Measurements from ENCODE around the gene FOXI1. TPM values are rescaled to one million over a fixed set of nuclear protein-coding genes. Genes with fewer than 3 reads are reported as not detected.

Gene FOXI1
- polyA plus RNA-seq, 3 donors: not detected

DNA sequence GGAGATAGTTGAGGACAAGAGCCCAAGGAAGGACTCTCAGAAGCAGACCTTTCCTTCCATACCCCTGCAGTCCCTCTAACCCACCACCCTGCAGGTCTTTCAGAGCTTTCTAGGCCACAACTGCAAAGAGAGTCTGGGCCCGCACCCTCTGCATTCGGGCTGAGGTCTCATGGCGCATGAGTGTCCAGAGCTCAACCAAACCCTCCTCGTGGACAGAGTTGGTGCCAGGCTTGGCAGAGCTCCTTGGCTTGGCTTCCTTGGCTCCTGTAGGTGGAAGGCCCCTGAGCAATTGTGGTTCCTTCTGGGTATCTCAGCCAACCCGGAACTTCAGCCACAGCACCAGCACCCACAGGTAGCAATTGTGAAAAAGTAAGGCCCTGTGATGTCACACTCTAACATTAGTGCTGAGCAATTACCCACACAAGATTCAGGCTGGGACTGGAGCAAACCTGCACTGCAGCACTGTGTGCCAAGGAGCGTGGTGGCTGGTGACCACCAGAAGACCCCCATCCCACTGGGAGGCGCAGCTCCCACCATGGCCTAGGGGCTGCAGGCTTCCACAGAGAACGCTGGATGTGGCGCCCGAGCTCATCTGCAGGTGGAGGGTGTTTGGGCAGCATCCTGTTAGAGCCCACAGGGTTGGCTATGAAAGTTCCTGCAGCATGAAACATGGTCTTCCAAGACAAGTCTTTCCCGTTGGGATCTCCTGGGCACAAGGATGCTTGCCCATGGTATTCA is 38.8 kb downstream of the FOXI1 start:
- TF ChIP-seq, protein P1, sequence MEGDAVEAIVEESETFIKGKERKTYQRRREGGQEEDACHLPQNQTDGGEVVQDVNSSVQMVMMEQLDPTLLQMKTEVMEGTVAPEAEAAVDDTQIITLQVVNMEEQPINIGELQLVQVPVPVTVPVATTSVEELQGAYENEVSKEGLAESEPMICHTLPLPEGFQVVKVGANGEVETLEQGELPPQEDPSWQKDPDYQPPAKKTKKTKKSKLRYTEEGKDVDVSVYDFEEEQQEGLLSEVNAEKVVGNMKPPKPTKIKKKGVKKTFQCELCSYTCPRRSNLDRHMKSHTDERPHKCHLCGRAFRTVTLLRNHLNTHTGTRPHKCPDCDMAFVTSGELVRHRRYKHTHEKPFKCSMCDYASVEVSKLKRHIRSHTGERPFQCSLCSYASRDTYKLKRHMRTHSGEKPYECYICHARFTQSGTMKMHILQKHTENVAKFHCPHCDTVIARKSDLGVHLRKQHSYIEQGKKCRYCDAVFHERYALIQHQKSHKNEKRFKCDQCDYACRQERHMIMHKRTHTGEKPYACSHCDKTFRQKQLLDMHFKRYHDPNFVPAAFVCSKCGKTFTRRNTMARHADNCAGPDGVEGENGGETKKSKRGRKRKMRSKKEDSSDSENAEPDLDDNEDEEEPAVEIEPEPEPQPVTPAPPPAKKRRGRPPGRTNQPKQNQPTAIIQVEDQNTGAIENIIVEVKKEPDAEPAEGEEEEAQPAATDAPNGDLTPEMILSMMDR (IDR thresholded peaks at IDR 0.05): no peak
- H3K27me3 Mint-ChIP-seq (ENCODE audit: low read depth in 3 of 3): peaks cover 0 to 9% (median 8%) of the 10 kb centered on the region in 3 donors
- WGBS (ENCODE audit: insufficient coverage): 88% methylated on average over 10 of the region's 11 CpGs
- no peaks in the 10 kb centered on the region for H3K36me3 ChIP-seq (replicated peaks in 1 of 2; ENCODE audit: control insufficient read depth in 1 of 2, insufficient read depth in 2 of 2, low read length in 2 of 2)
- no peak overlapping the region for H3K27ac ChIP-seq (ENCODE audit: low read depth in 1 of 2, low read length in 2 of 2)
- DNase-seq: no peak
- intact Hi-C loops (cut with micrococcal nuclease): no loop called here
- H3K9me3 ChIP-seq (replicated peaks in 1 of 2; ENCODE audit: control insufficient read depth in 1 of 2, insufficient read depth in 1 of 2, low read length in 2 of 2): no peaks in the 10 kb centered on the region
- no peaks in the 10 kb centered on the region for H3K36me3 Mint-ChIP-seq
- H3K27me3 ChIP-seq (ENCODE audit: control insufficient read depth in 2 of 2, insufficient read depth in 2 of 2, low read length in 2 of 2): no peaks in the 10 kb centered on the region
- no peak overlapping the region for H3K4me3 Mint-ChIP-seq
- no peak overlapping the region for H3K4me2 ChIP-seq (replicated peaks; ENCODE audit: extremely low read depth, low read length, poor library complexity, severe bottlenecking)
- H4K20me1 ChIP-seq (ENCODE audit: insufficient read depth, low read length): no peaks in the 10 kb centered on the region
- H3K4me1 ChIP-seq (ENCODE audit: control insufficient read depth in 1 of 2, insufficient read depth in 2 of 2, low read length in 2 of 2): peaks cover 9% of the 10 kb centered on the region in 2 donors
- H3K9ac ChIP-seq (ENCODE audit: insufficient read depth, low read length, poor library complexity, severe bottlenecking): no peak overlapping the region
- no peak overlapping the region for H3K27ac Mint-ChIP-seq
- H2AFZ ChIP-seq (ENCODE audit: insufficient read depth, low read depth, low read length, poor library complexity, severe bottlenecking): no peak overlapping the region
- H3K4me3 ChIP-seq (replicated peaks in 1 of 3; ENCODE audit: low read depth in 2 of 3, low read length in 3 of 3): no peak overlapping the region
- peaks cover 0 to 2% (median 0%) of the 10 kb centered on the region in 7 donors for H3K9me3 Mint-ChIP-seq
- no peaks in the 10 kb centered on the region for H3K79me2 ChIP-seq (ENCODE audit: insufficient read depth, low read length)
- H3K4me1 Mint-ChIP-seq: peaks cover 22% of the 10 kb centered on the region

DNA sequence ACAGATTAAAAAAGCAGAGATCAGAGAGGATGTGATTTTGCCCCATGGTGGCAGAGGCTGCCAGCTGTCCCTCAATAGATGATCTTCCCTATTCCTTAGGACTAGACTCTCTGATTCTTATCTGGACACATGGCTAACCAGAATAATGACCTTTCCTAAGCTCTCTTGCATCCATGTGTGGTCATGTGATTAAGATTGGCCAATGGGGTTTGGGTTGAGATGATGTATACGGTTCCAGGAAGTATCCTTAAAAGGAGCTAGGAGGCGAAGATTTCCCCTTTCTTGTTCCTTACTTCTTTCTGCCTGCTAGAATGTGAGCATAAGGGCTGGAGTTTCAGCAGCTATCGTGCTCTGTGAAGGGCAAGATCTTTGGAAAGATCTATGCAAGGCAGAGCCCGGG is 39.8 kb downstream of the FOXI1 start:
- no peak overlapping the region for H3K4me3 ChIP-seq (replicated peaks in 1 of 3; ENCODE audit: low read depth in 2 of 3, low read length in 3 of 3)
- Mint-ChIP-seq H3K4me1 (peaks cover 15% of the 10 kb centered on the region), H3K4me3 (no peak overlapping the region), H3K36me3 (no peaks in the 10 kb centered on the region), H3K9me3 (peaks cover 0 to 2% (median 0%) of the 10 kb centered on the region in 7 donors), H3K27me3 (ENCODE audit: low read depth in 3 of 3) (peaks cover 0 to 9% (median 6%) of the 10 kb centered on the region in 3 donors), H3K27ac (no peak overlapping the region)
- H3K9me3 ChIP-seq (replicated peaks in 1 of 2; ENCODE audit: control insufficient read depth in 1 of 2, insufficient read depth in 1 of 2, low read length in 2 of 2): no peaks in the 10 kb centered on the region
- H3K4me1 ChIP-seq (ENCODE audit: control insufficient read depth in 1 of 2, insufficient read depth in 2 of 2, low read length in 2 of 2): peaks cover 9% of the 10 kb centered on the region in 2 donors
- intact Hi-C loops (cut with micrococcal nuclease): no loop called here
- TF ChIP-seq, protein P1 (IDR thresholded peaks at IDR 0.05): no peak
- H2AFZ ChIP-seq (ENCODE audit: insufficient read depth, low read depth, low read length, poor library complexity, severe bottlenecking): peak overlapping the region; percentile 34
- H3K79me2 ChIP-seq (ENCODE audit: insufficient read depth, low read length): no peaks in the 10 kb centered on the region
- no peak overlapping the region for H3K9ac ChIP-seq (ENCODE audit: insufficient read depth, low read length, poor library complexity, severe bottlenecking)
- H3K36me3 ChIP-seq (replicated peaks in 1 of 2; ENCODE audit: control insufficient read depth in 1 of 2, insufficient read depth in 2 of 2, low read length in 2 of 2): no peaks in the 10 kb centered on the region
- peak; percentile 26 to 72 (median 61) for DNase-seq
- H3K4me2 ChIP-seq (replicated peaks; ENCODE audit: extremely low read depth, low read length, poor library complexity, severe bottlenecking): no peak overlapping the region
- H3K27me3 ChIP-seq (ENCODE audit: control insufficient read depth in 2 of 2, insufficient read depth in 2 of 2, low read length in 2 of 2): no peaks in the 10 kb centered on the region
- WGBS (ENCODE audit: insufficient coverage): 55% methylated on average over 2 of the region's 4 CpGs
- no peaks in the 10 kb centered on the region for H4K20me1 ChIP-seq (ENCODE audit: insufficient read depth, low read length)
- H3K27ac ChIP-seq (ENCODE audit: low read depth in 1 of 2, low read length in 2 of 2): no peak overlapping the region
